Stimulated activated CD8-positive, alpha-beta memory T cell treated with anti-CD3 and anti-CD28 coated beads, Interleukin-2, amount 100 ng/mL, for 1 hour (primary cell): ENCODE data around the gene DOCK11.
A peak's percentile ranks its signal among the peaks of the same experiment; 100 is the strongest.
"Not testable (repeated sequence)": the region's sequence is repeated elsewhere in the genome, so short reads cannot be mapped to it uniquely, and the experiment has no call there.

Experiments
- DNase-seq, 2 donors: peaks; one replicate each; pipeline ENCODE4 v3.0.0-alpha.2; 2020; ENCODE audit warnings: low read depth in 2 of 2

The DOCK11 gene

GRCh38 chrX:118570209-118570608 lies 74.6 kb downstream of the DOCK11 start:
- DNase-seq: no peak

- DNase-seq: no peak
Observed at GRCh38 chrX:118571836-118572235, 76.2 kb downstream of the DOCK11 start.

GRCh38 chrX:118574666-118575065 lies 79.1 kb downstream of the DOCK11 start:
- no peak for DNase-seq

GRCh38 chrX:118577041-118577440 lies 81.4 kb downstream of the DOCK11 start:
- DNase-seq: no peak

GRCh38 chrX:118579417-118579816 lies 83.8 kb downstream of the DOCK11 start:
- no peak for DNase-seq

- DNase-seq: not testable (repeated sequence)
Observed at GRCh38 chrX:118582926-118583325, 87.3 kb downstream of the DOCK11 start.

GRCh38 chrX:118583781-118584180 lies 88.2 kb downstream of the DOCK11 start:
- no peak for DNase-seq

GRCh38 chrX:118585296-118585695 lies 89.7 kb downstream of the DOCK11 start:
- DNase-seq: no peak

- not testable (repeated sequence) for DNase-seq
Observed at GRCh38 chrX:118586206-118586605, 90.6 kb downstream of the DOCK11 start.

GRCh38 chrX:118588715-118589114 lies 93.1 kb downstream of the DOCK11 start:
- DNase-seq: no peak

- no peak for DNase-seq
Observed at GRCh38 chrX:118589227-118589626, 93.6 kb downstream of the DOCK11 start.

GRCh38 chrX:118593407-118593806 lies 97.8 kb downstream of the DOCK11 start:
- no peak for DNase-seq

GRCh38 chrX:118594697-118595420 lies 99.2 kb downstream of the DOCK11 start:
- DNase-seq: no peak

- no peak for DNase-seq
Observed at GRCh38 chrX:118595501-118596042, 100.0 kb downstream of the DOCK11 start.

- DNase-seq: no peak
Observed at GRCh38 chrX:118596390-118596789, 100.8 kb downstream of the DOCK11 start.

GRCh38 chrX:118603981-118604380 lies 108.4 kb downstream of the DOCK11 start:
- peak in 1 of 2 donors; percentile 1 for DNase-seq

GRCh38 chrX:118612290-118612689 lies 116.7 kb downstream of the DOCK11 start:
- DNase-seq: no peak

GRCh38 chrX:118614150-118614549 lies 118.5 kb downstream of the DOCK11 start:
- no peak for DNase-seq

GRCh38 chrX:118615141-118615540 lies 119.5 kb downstream of the DOCK11 start:
- DNase-seq: no peak

- no peak for DNase-seq
Observed at GRCh38 chrX:118621081-118621759, 125.6 kb downstream of the DOCK11 start.

- DNase-seq: no peak
Observed at GRCh38 chrX:118623062-118623461, 127.4 kb downstream of the DOCK11 start.

GRCh38 chrX:118626346-118626745 lies 130.7 kb downstream of the DOCK11 start:
- no peak for DNase-seq
